Measurements from ENCODE around the gene DHCR24. TPM values are rescaled to one million over a fixed set of nuclear protein-coding genes. Genes with fewer than 3 reads are reported as not detected.

DHCR24 gene
- polyA plus RNA-seq, 2 of the 4 experiments (the other 2 are of a cell fraction) = 29.9 to 33.3 TPM

GRCh38 chr1:54819195-54819536 lies 67.8 kb downstream of the DHCR24 start (continued):
- no peak for TF ChIP-seq ELK1 (IDR thresholded peaks at IDR 0.05; ENCODE audit: low read depth, low read length)

GRCh38 chr1:54818461-54819194 lies 68.4 kb downstream of the DHCR24 start:
- WGBS (ENCODE audit: missing lambda C conversion rate) = 32% methylated on average over 5 of the region's 5 CpGs
- no peak for DNase-seq (ENCODE audit: low read depth in 1 of 2, low spot score in 1 of 2)
- H3K4me3 ChIP-seq = no peak overlapping the region
- FAIRE-seq = no peak
- no peak for ATAC-seq
- ChIA-PET POLR2A (no interaction called here), CTCF (interaction anchor here (1.0 kb wide), 1 partner anchor 203 kb away, joined by 3 read pairs; no protein-coding TSS in a partner anchor)
- no peak overlapping the region for H3K4me2 ChIP-seq
- TF ChIP-seq FOSB (CRISPR knock-in tag; IDR thresholded peaks at IDR 0.05) (no peak), E2F6 (IDR thresholded peaks at IDR 0.05; ENCODE audit: borderline replicate concordance, low read depth) (no peak), CTCF (IDR thresholded peaks at IDR 0.05) (no peak), MAX (IDR thresholded peaks at IDR 0.05) (no peak), CBX8 (IDR thresholded peaks at IDR 0.05) (no peak), ELK1 (IDR thresholded peaks at IDR 0.05; ENCODE audit: low read depth, low read length) (no peak), RNF2 (IDR thresholded peaks at IDR 0.05; ENCODE audit: borderline replicate concordance, low read depth) (no peak)
- H3K4me1 ChIP-seq = no peaks in the 10 kb centered on the region
- no peak overlapping the region for H3K27ac ChIP-seq
- H3K9me3 ChIP-seq = no peaks in the 10 kb centered on the region; the same call in 2 of the 3 replicates

- H3K4me2 ChIP-seq = no peak overlapping the region
- no peak overlapping the region for H3K27ac ChIP-seq
- TF ChIP-seq JUNB (IDR thresholded peaks at IDR 0.05) (no peak), CBX8 (IDR thresholded peaks at IDR 0.05) (no peak), BCL3 (IDR thresholded peaks at IDR 0.05) (no peak), KDM5A (IDR thresholded peaks at IDR 0.05) (no peak)
- ATAC-seq (no peak), DNase-seq (ENCODE audit: low read depth in 1 of 2, low spot score in 1 of 2) (no peak), FAIRE-seq (no peak)
- ChIA-PET CTCF (no interaction called here), POLR2A (no interaction called here)
- H3K4me1 ChIP-seq = no peaks in the 10 kb centered on the region
- no peaks in the 10 kb centered on the region for H3K9me3 ChIP-seq
- WGBS (ENCODE audit: missing lambda C conversion rate) = 91% methylated on average over 9 of the region's 13 CpGs
- no peak overlapping the region for H3K4me3 ChIP-seq
Observed at GRCh38 chr1:54816951-54817350, 70.0 kb downstream of the DHCR24 start.

GRCh38 chr1:54816130-54816529 lies 70.9 kb downstream of the DHCR24 start:
- Histone ChIP-seq H3K4me2 (no peak overlapping the region), H3K9me3 (no peaks in the 10 kb centered on the region), H3K27ac (no peak overlapping the region), H3K4me1 (no peaks in the 10 kb centered on the region), H3K4me3 (no peak overlapping the region)
- no peak for FAIRE-seq
- POLR2A ChIA-PET = no interaction called here
- ATAC-seq = no peak
- TF ChIP-seq ZC3H11A (IDR thresholded peaks at IDR 0.05) (no peak), ELK1 (IDR thresholded peaks at IDR 0.05; ENCODE audit: low read depth, low read length) (no peak), ZFP36 (IDR thresholded peaks at IDR 0.05; ENCODE audit: borderline replicate concordance, partially characterized antibody) (no peak), PHF8 (IDR thresholded peaks at IDR 0.05; ENCODE audit: borderline replicate concordance, low read depth) (no peak), NR3C1 (IDR thresholded peaks at IDR 0.05) (no peak), RCOR1 (IDR thresholded peaks at IDR 0.05; ENCODE audit: low read depth, low read length) (no peak), KDM1A (IDR thresholded peaks at IDR 0.05; ENCODE audit: low read depth) (no peak), HMGXB4 (CRISPR knock-in tag; IDR thresholded peaks at IDR 0.05; ENCODE audit: borderline replicate concordance) (no peak), CHD4 (IDR thresholded peaks at IDR 0.05; ENCODE audit: borderline replicate concordance) (no peak), CHD2 (IDR thresholded peaks at IDR 0.05; ENCODE audit: low read length, partially characterized antibody) (no peak)
- 54% methylated on average over 3 of the region's 6 CpGs for WGBS (ENCODE audit: missing lambda C conversion rate)
- DNase-seq (ENCODE audit: low read depth in 1 of 2, low spot score in 1 of 2) = no peak
- CTCF ChIA-PET = interaction anchor here (1.2 to 1.6 kb wide), 2 partner anchors 180 to 327 kb away, joined by 4 to 5 read pairs; no protein-coding TSS in a partner anchor

Data from A549 (cell line).